OCI-LY1 (cell line): Measurements from ENCODE around the gene IL20RA.

Source experiments
- EZH2 ChIP-seq: fragments of 200-600 bp; sonication (generic), shearing (Covaris generic); IDR thresholded peaks from 2 replicates; pipeline ENCODE4 v1.8.0; 2017; ENCODE audit warnings: borderline replicate concordance, mixed run types, mild to moderate bottlenecking, antibody characterized with exemption, low read length, moderate library complexity, mixed read lengths
- TF ChIP-seq, protein P1 (sequence below): fragments of 200-600 bp; sonication (generic), shearing (Covaris generic); IDR thresholded peaks from 2 replicates; pipeline ENCODE4 v1.5.1; 2017; ENCODE audit warnings: mild to moderate bottlenecking, antibody characterized with exemption, low read length, moderate library complexity, mixed read lengths

DNA sequence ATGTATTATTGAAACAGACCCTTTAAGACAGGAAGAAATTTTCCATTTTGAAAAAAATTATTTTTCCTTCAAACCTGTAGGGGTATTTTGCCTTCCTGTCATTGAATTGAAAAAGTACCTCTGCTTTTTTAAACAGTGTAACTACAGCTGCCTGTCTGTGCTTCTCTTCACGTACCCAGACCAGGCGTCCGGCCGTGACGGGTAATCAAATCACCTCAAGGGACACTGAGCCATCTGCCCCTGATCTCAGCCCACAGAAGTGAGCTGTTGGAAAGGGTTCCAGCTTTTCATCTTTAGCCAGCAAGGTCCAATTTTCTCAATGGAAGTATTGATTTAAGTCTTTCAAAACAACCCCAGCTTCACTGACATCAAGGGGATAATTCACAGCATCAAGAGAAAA lies 64.7 kb downstream of the IL20RA start:
- TF ChIP-seq, protein P1, sequence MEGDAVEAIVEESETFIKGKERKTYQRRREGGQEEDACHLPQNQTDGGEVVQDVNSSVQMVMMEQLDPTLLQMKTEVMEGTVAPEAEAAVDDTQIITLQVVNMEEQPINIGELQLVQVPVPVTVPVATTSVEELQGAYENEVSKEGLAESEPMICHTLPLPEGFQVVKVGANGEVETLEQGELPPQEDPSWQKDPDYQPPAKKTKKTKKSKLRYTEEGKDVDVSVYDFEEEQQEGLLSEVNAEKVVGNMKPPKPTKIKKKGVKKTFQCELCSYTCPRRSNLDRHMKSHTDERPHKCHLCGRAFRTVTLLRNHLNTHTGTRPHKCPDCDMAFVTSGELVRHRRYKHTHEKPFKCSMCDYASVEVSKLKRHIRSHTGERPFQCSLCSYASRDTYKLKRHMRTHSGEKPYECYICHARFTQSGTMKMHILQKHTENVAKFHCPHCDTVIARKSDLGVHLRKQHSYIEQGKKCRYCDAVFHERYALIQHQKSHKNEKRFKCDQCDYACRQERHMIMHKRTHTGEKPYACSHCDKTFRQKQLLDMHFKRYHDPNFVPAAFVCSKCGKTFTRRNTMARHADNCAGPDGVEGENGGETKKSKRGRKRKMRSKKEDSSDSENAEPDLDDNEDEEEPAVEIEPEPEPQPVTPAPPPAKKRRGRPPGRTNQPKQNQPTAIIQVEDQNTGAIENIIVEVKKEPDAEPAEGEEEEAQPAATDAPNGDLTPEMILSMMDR: no peak
- TF ChIP-seq EZH2: no peak
